ENCODE results near the gene SPAG6. TPM values are rescaled to one million over a fixed set of nuclear protein-coding genes. Genes with fewer than 3 reads are reported as not detected.

The SPAG6 gene
- total and polyA plus RNA-seq, 2 of the 8 experiments (the other 6 are each of a cell fraction or from before 2014, with no cell fraction given) = 0.14 TPM; not detected in 1

- WGBS, 2 experiments (ENCODE audit: extremely low coverage in 1 of 2, insufficient coverage in 1 of 2, insufficient read length in 1 of 2, insufficient replicate concordance in 2 of 2, low coverage in 1 of 2, low lambda C conversion rate in 2 of 2, missing lambda C conversion rate in 1 of 2) = 91% methylated on average over 1 of the region's 1 CpG; no CpG with 5 or more reads in 1 of the 2 experiments
- no peak overlapping the region for H2BK12ac ChIP-seq (ENCODE audit: low read depth, low read length)
- FAIRE-seq = no peak
These were observed 4.5 kb downstream of the SPAG6 start for GRCh38 chr10:22349755-22350154.

More at GRCh38 chr10:22349755-22350154, 4.5 kb downstream of the SPAG6 start:
- DNase-seq (ENCODE audit: low read depth in 1 of 2, low spot score in 2 of 2) = no peak
- Histone ChIP-seq H3K23me2 (ENCODE audit: low read depth, low read length) (peaks cover 7% of the 10 kb centered on the region; the same call in 1 of the 2 replicates), H2AK5ac (ENCODE audit: low read depth, low read length) (no peak overlapping the region), H3K4me1 (replicated peaks in 1 of 4; ENCODE audit: control insufficient read depth in 3 of 4, insufficient read depth in 4 of 4, low read length in 3 of 4) (peaks cover 0 to 5% (median 3%) of the 10 kb centered on the region in 4 experiments; a peak in 3 of 7 replicates), H2BK20ac (ENCODE audit: low read length) (no peak overlapping the region), H2BK5ac (ENCODE audit: low read depth, low read length) (no peak overlapping the region), H3K23ac (ENCODE audit: insufficient read length) (no peak overlapping the region), H3K4ac (replicated peaks; ENCODE audit: insufficient read length, low read depth, low read length) (no peak overlapping the region), H2AFZ (ENCODE audit: low read length) (no peak overlapping the region), H3K27ac (ENCODE audit: low read depth, low read length) (no peak overlapping the region), H3K4me3 (ENCODE audit: extremely low read depth in 1 of 4, insufficient read depth in 2 of 4, low read depth in 3 of 4, low read length in 4 of 4) (no peak overlapping the region), H3K14ac (ENCODE audit: insufficient read length) (no peak overlapping the region), H4K20me1 (replicated peaks in 1 of 2; ENCODE audit: control insufficient read depth in 1 of 2, insufficient read depth in 2 of 2, low read length in 2 of 2) (peaks cover 2 to 4% of the 10 kb centered on the region in 2 experiments), H3K18ac (ENCODE audit: extremely low read depth, low read length) (no peak overlapping the region), H3K9me3 (ENCODE audit: insufficient read depth in 2 of 2, low read depth in 1 of 2, low read length in 1 of 2) (no peaks in the 10 kb centered on the region), H2BK15ac (ENCODE audit: low read length) (no peak overlapping the region), H4K8ac (ENCODE audit: extremely low read depth, insufficient read depth, low read length) (no peak overlapping the region), H4K91ac (replicated peaks; ENCODE audit: insufficient read length, low read length) (no peak overlapping the region), H3K79me1 (ENCODE audit: low read depth, low read length) (no peaks in the 10 kb centered on the region), H3K4me2 (ENCODE audit: insufficient read depth in 1 of 2, low read depth in 2 of 2, low read length in 2 of 2) (no peak overlapping the region), H3K36me3 (ENCODE audit: control insufficient read depth in 2 of 4, insufficient read depth in 4 of 4, low read length in 3 of 4) (no peaks in the 10 kb centered on the region), H4K5ac (ENCODE audit: insufficient read length, low read depth, low read length) (no peak overlapping the region), H2BK120ac (replicated peaks; ENCODE audit: low read depth, low read length) (no peak overlapping the region), H3K79me2 (ENCODE audit: control insufficient read depth in 1 of 2, insufficient read depth in 2 of 2, low read length in 2 of 2) (no peaks in the 10 kb centered on the region), H3K27me3 (replicated peaks in 1 of 4; ENCODE audit: control insufficient read depth in 3 of 4, extremely low read depth in 1 of 4, insufficient read depth in 3 of 4, low read length in 3 of 4) (peaks cover 22 to 41% (median 29%) of the 10 kb centered on the region in 4 experiments), H3K9ac (replicated peaks in 1 of 4; ENCODE audit: extremely low read depth in 1 of 4, low read depth in 3 of 4, low read length in 3 of 4) (no peak overlapping the region), H3K56ac (replicated peaks; ENCODE audit: insufficient read length, low read depth, low read length) (no peak overlapping the region)
- CTCF ChIA-PET (ENCODE audit: partially characterized antibody) = interaction anchor here (1.3 kb wide), 1 partner anchor 122 kb away, joined by 4 read pairs; no protein-coding TSS in a partner anchor
- TF ChIP-seq SP2 (IDR thresholded peaks at IDR 0.05; ENCODE audit: low read length) (no peak), CHD1 (IDR thresholded peaks at IDR 0.05; ENCODE audit: low read depth, low read length) (no peak), SP4 (IDR thresholded peaks at IDR 0.05; ENCODE audit: low read length) (no peak), RBBP5 (IDR thresholded peaks at IDR 0.05; ENCODE audit: borderline replicate concordance, low read depth, low read length) (no peak), ATF3 (IDR thresholded peaks at IDR 0.05; ENCODE audit: insufficient read depth, low read depth, low read length) (no peak), SIX5 (IDR thresholded peaks at IDR 0.05; ENCODE audit: low read depth, low read length) (no peak), KDM5A (IDR thresholded peaks at IDR 0.05; ENCODE audit: low read length) (no peak), NRF1 (IDR thresholded peaks at IDR 0.05; ENCODE audit: low read depth, low read length) (no peak), CEBPB (IDR thresholded peaks at IDR 0.05; ENCODE audit: low read depth, low read length) (no peak), GTF2F1 (IDR thresholded peaks at IDR 0.05; ENCODE audit: borderline replicate concordance, low read depth, low read length) (no peak), CREB1 (IDR thresholded peaks at IDR 0.05) (no peak), EZH2 (IDR thresholded peaks at IDR 0.05; ENCODE audit: low read depth, low read length, severe bottlenecking) (no peak)
- TF ChIP-seq, protein P1, sequence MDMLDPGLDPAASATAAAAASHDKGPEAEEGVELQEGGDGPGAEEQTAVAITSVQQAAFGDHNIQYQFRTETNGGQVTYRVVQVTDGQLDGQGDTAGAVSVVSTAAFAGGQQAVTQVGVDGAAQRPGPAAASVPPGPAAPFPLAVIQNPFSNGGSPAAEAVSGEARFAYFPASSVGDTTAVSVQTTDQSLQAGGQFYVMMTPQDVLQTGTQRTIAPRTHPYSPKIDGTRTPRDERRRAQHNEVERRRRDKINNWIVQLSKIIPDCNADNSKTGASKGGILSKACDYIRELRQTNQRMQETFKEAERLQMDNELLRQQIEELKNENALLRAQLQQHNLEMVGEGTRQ (IDR thresholded peaks at IDR 0.05; ENCODE audit: low read length) = no peak
- POLR2A ChIA-PET (ENCODE audit: partially characterized antibody) = no interaction called here

Measured in H1 (cell line).